GM18870 (cell line): ENCODE measurements around the gene GPR37.

ENCODE experiments used
- ATAC-seq: cut with Tn5 transposase; IDR thresholded peaks from one replicate; pipeline ENCODE4 v1.9.1; 2021; ENCODE audit warnings: moderate library complexity; ENCODE audit not compliant: unreplicated experiment

The GPR37 gene

GRCh38 chr7:124737760-124738300 is 27.8 kb downstream of the GPR37 start:
- ATAC-seq: no peak

DNA sequence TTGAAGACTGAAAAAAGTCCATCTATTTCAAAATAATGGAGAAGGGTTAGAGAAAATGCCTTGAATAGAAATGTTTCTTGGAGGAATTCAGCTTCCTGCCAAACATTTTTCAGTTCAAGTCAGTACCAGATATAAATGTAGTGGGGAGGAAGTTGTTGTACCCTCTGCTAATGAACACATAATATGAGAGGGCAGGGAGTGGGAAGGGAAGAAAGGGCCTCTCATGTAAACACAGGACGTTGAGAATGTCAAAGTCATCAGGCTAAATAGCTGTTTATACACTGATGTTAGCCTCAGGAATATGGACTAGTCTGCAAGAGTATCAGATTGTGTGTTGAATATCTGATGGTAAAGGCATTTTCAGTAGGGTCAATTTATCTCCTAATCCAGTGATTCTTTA is 37.0 kb downstream of the GPR37 start:
- ATAC-seq: no peak

- ATAC-seq: no peak
Observed at GRCh38 chr7:124724507-124725192, 40.9 kb downstream of the GPR37 start.

DNA sequence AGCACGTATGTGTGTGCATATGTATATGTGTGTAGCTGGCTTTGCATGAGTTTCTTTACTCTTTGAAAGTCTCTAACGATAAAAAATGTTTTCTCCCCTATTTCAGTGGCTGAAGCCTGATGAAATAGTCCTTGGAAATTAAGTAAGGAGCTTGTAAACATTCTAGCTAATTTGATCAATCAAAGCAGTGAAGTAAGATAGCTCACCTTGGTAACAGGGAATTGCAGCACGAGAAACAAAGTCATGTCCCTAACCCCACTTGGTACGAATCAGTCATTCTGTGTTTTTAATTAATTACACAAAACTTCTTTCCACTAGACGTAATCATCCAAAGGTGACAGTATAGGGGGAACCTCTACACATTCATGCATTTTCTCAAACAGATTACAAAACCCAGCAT is 41.5 kb downstream of the GPR37 start:
- no peak for ATAC-seq

- ATAC-seq: no peak
Observed at GRCh38 chr7:124723012-124723411, 42.6 kb downstream of the GPR37 start.

DNA sequence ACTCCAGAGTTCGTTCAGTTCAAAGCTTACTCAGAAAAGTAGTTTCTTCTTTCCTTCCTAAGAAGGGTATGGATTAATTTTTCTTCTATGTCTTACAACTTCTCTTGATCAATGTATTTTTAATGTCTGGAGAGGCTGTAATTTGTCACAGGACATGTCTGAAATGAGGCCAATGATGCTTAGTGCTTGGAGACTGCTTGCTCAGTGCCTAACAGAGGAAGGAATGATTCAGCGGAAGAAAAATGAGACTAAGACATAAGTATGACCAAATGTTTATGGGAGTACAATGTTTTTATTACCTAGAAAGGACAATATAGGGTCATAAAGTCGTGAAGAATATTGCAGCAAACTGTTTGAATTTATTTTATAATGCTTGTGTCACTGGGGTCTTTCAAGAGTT is 43.3 kb downstream of the GPR37 start:
- ATAC-seq: no peak

GRCh38 chr7:124720195-124720594 is 45.4 kb downstream of the GPR37 start:
- ATAC-seq: no peak

GRCh38 chr7:124718032-124718766 is 47.4 kb downstream of the GPR37 start:
- no peak for ATAC-seq

- ATAC-seq: no peak
Observed at GRCh38 chr7:124716894-124717293, 48.7 kb downstream of the GPR37 start.

DNA sequence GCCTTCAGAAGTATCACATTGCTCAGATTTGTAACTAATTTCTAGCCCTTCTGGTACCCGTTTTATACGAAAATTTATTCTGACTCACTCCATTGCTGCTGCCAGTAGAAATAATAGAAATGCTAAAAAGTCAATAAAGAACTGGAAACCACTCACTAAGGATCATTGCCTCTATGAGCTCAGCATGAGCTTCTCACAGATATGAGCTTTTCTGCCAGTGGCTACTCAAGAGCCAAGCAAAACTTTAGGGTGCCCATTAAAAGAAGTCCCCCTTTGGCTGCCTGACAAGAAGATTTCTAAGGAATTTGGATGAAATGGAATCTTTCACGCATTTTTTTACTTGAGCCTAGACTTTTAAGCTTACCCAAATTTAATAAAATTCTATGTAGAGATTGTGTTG is 52.5 kb downstream of the GPR37 start:
- ATAC-seq: no peak

DNA sequence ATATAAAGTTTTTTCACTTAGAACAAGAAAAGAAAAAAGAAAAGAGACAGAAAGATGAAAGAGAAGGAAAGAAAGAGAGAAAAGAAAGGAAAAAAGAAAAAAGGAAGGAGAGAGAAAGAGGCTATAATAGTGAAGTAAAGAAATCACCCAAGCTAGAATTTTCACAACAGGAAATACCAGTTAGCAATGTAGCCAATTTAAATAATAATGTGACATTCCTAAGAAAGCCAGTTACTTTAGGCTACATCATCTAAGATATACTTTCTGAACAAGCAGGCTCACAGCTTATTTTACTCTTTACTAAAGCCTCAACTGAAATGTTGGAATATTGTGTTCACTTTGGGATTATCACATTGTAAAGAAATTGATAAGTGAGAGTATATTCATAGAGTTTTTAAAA is 53.6 kb downstream of the GPR37 start:
- ATAC-seq: no peak

GRCh38 chr7:124702385-124702784 is 63.2 kb downstream of the GPR37 start:
- ATAC-seq: no peak

- ATAC-seq: no peak
Observed at GRCh38 chr7:124701955-124702354, 63.6 kb downstream of the GPR37 start.

DNA sequence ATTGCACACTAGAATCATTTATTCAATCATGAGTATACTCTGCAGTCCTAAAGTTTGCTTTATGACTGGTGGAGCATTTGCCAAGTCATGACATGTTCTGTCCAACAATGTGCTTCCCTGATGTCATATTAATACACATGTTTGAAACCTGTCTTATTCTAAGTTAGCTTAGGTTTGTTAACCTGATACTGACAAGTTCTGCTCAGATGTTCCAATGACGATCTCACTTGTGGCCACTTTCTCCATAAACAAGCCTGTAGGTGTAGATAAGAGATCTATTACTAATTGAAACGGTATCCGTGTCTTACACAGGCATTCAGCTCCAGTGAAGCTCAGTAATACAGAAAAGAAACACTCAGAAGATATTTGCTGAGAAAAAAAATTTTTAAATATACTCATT is 64.9 kb downstream of the GPR37 start:
- ATAC-seq: no peak

DNA sequence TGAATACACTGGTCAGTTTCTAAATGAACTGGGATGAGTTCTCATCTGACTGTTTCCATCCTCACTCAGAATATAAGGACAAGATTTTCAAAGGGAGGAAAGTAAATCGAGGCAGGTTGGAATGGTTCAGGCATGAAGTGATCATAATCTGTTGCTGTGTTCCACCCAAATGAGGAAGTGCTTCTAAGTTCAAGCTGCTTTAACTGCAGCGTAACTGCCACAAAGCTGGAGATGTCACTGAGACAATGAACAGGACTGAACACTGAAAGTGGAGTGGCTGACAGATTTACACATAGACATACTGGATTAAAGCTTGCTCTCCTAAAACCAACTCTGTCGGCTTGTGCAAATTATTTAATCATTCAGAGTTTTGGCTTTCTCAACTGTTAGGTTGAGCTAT is 66.6 kb downstream of the GPR37 start:
- ATAC-seq: no peak

DNA sequence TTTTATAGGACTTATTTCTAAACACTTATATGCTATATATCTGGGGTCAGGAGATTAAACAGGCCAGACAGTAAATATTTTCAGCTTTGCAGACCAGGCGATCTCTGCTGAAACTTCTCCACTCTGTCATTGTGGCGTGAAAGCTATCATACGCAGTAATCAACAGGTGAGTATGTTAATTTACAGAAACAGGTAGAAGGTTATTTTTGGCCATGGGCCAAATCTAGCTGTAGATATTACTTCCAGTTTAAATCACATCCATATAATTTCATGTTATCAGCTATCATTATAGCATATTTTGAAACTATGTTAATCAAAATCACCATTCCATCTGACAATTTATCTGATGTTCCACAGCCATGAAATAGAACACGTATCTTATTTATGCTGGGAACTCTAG is 67.8 kb downstream of the GPR37 start:
- ATAC-seq: no peak
